Muscle of back (tissue), 11 donors: ENCODE measurements around the gene MRPL20. TPM values are rescaled to one million over a fixed set of nuclear protein-coding genes. Genes with fewer than 3 reads are reported as not detected.
"Not testable (repeated sequence)": the region's sequence is repeated elsewhere in the genome, so short reads cannot be mapped to it uniquely, and the experiment has no call there.

Experiments
- DNase-seq, 3 donors: peaks; one replicate each; pipeline versions ENCODE4 v3.0.0 to v3.0.0-alpha.2; 2013
- polyA plus RNA-seq, 10 donors: library from polyadenylated mRNA; unstranded; fragments of 120-200 nt; gene quantifications; one replicate each; pipeline ENCODE4 v1.2.1, GENCODE V29; 2013; ENCODE audit not compliant: insufficient read length in 10 of 10

MRPL20 gene
- polyA plus RNA-seq, 10 donors, result 93.2 to 116 (median 110) TPM

- DNase-seq, result no peak
Measured at GRCh38 chr1:1427820-1428148, 20.7 kb upstream of the MRPL20 start.

GRCh38 chr1:1427106-1427819 is 20.2 kb upstream of the MRPL20 start:
- no peak for DNase-seq

- DNase-seq, result no peak
Measured at GRCh38 chr1:1426496-1427105, 19.5 kb upstream of the MRPL20 start.

- DNase-seq, result no peak
Measured at GRCh38 chr1:1425753-1426495, 18.8 kb upstream of the MRPL20 start.

GRCh38 chr1:1425426-1425752 is 18.3 kb upstream of the MRPL20 start:
- DNase-seq, result no peak

GRCh38 chr1:1424707-1425106 is 17.6 kb upstream of the MRPL20 start:
- DNase-seq, result no peak

- DNase-seq, result no peak
Measured at GRCh38 chr1:1423245-1423597, 16.1 kb upstream of the MRPL20 start.

- DNase-seq, result no peak
Measured at GRCh38 chr1:1422465-1423244, 15.6 kb upstream of the MRPL20 start.

GRCh38 chr1:1421907-1422464 is 14.9 kb upstream of the MRPL20 start:
- no peak for DNase-seq

- DNase-seq, result no peak
Measured at GRCh38 chr1:1421147-1421906, 14.2 kb upstream of the MRPL20 start, which contains the start of gene ANKRD65. Gene ANKRD65, minus strand, starts transcription at chr1:1421276. Its CDS starts 271 bp downstream, at chr1:1421005.

- no peak for DNase-seq
Measured at GRCh38 chr1:1420654-1421141, 13.6 kb upstream of the MRPL20 start.

- no peak for DNase-seq
Measured at GRCh38 chr1:1419813-1420653, 12.9 kb upstream of the MRPL20 start.

GRCh38 chr1:1419363-1419812 is 12.3 kb upstream of the MRPL20 start:
- DNase-seq, result no peak

GRCh38 chr1:1418464-1419362 is 11.6 kb upstream of the MRPL20 start:
- no peak for DNase-seq

GRCh38 chr1:1417825-1418463 is 10.9 kb upstream of the MRPL20 start:
- not testable (repeated sequence) for DNase-seq

GRCh38 chr1:1417396-1417795 is 10.3 kb upstream of the MRPL20 start:
- not testable (repeated sequence) for DNase-seq

GRCh38 chr1:1415751-1416150 is 8.7 kb upstream of the MRPL20 start:
- no peak for DNase-seq

- DNase-seq, result not testable (repeated sequence)
Measured at GRCh38 chr1:1412311-1412902, 5.3 kb upstream of the MRPL20 start.
